GM18505 (cell line): ENCODE results near the gene HAGH.

Experiments used
- ATAC-seq: cut with Tn5 transposase; IDR thresholded peaks from one replicate; pipeline ENCODE4 v1.9.1; 2021; ENCODE audit not compliant: unreplicated experiment
- POLR2A ChIP-seq: IDR thresholded peaks from 4 replicates; pipeline ENCODE4 v1.6.1; 2011; ENCODE audit warnings: borderline replicate concordance; ENCODE audit not compliant: insufficient read depth, insufficient read length; ENCODE audit errors: extremely low read depth

Gene HAGH

DNA sequence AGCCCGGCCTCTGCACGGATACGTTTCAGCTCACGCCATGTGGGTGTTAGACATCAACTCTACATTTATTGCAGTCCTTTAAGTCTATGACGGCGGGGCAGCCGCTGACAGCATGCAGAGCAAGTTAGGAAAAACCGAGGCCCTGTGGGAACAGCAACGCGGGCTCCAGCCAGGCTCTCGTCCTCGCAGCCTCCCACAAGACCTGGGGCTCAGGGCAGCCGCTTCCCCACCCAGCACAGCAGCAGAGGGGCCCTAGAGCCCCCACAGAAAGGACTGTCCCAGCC is 50.0 kb downstream of the HAGH start:
- no peak for ATAC-seq
- no peak for TF ChIP-seq POLR2A

GRCh38 chr16:1775846-1776671 is 50.6 kb downstream of the HAGH start:
- ATAC-seq, result no peak
- no peak for TF ChIP-seq POLR2A

- ATAC-seq, result no peak
- TF ChIP-seq POLR2A, result no peak
These were observed 51.4 kb downstream of the HAGH start for GRCh38 chr16:1775006-1775845.

- no peak for TF ChIP-seq POLR2A
- no peak for ATAC-seq
These were observed 52.2 kb downstream of the HAGH start for GRCh38 chr16:1774448-1774780.

DNA sequence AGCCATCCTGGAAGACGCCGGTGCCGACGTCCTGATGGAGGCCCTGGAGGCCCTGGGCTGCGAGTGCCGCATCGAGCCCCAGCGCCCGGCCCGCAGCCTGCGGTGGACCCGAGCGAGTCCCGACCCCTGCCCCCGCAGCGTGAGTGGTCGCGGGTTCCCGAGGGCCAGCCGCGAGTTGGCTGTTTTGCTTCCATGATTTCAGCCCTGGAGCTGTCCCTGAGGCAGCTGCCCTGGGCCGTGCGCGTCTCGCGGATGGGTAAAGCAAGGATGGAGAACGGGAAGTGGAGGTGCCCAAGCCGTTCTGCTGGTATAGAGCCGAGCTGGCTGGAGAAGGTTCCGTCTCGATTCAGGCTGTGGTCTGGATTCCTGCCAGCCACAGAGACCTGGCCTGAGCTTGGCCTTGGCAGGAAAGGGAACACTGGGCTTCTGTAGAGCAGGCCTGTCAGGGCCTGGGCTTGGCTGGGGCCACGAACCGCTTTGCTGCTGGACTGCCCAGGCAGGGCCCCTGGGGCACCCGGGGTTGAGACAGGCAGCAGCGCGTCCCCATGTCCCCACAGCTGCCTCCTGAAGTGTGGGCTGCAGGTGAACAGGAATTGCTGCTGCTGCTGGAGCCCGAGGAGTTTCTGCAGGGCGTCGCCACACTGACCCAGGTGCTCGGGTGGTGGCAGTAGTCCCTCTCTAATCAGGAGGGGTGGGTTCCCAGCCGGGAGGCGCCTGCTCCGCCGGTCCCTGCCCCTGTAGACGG is 52.8 kb downstream of the HAGH start:
- TF ChIP-seq POLR2A, result no peak
- ATAC-seq, result no peak

DNA sequence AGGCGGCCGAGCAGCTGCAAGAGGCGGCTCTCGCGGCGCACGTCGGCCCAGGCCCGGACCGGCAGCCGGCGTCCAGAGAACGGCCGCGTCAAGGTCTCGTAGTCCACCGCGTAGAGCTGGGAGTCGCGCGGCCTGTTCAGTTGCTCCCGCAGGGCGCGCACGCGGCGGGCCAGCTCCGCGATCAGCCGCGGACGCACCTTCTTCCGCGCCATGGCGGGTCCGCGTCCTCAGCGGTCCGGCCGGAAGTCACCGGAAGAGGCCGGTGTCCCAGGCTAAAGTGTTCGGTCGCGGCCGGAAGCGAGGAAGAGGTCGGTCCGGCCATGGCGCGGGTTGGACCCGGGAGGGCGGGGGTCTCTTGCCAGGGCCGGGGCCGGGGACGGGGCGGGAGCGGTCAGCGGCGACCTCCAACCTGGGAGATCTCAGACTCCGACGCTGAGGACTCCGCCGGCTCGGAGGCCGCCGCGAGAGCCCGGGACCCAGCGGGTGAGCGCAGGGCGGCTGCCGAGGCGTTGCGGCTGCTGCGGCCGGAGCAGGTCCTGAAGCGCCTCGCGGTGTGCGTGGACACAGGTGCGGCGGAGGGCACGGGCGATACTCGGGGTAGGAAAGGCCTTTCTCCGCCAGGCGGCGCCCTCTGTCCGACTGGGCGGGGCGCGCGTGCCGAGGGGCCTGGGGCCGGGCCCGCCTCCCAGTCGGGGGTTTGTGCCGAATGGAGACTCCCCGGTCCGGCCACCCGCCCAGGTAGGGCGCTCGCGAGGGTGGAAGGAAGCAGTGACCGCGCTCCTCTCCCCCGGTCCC is 53.5 kb downstream of the HAGH start, which contains the start of gene MRPS34:
Gene MRPS34 (minus strand): TSS at position 227 of the 795 bp plus-strand sequence. CDS start 15 bp downstream, at position 212.
- TF ChIP-seq POLR2A, result peak; percentile 88
- peak; percentile 40 for ATAC-seq

DNA sequence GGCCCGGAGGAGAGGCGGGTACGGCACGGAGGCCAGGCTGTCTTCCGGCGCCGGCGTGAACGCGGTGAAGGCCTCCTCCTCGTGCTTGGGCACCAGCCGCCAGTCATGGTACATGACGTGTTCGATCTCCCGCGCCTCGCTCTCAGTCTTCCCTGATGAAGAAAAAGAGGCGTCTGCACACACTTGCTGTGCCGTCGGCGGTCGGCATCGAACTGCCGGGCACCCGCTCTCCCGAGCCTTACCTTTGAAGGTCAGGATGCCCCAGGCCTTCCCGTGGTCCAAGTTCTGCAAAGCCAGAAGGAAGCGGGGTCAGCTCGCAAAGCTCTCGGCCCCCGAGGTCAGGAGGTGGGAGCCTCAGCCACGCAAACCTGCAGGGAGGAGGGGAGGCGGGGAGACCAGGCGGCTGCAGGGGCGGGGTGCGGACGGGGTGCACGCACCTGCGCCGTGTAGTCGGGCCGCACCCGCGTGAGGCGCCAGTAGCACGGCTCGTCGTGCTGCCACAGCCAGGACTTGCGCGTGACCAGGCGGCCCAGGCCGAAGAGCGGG is 54.2 kb downstream of the HAGH start, which contains the start of gene EME2:
Gene EME2 (plus strand): TSS at position 449 of the 546 bp plus-strand sequence. CDS start 418 bp downstream, outside the sequence.
- peak; percentile 5 for ATAC-seq
- no peak for TF ChIP-seq POLR2A

- no peak for ATAC-seq
- TF ChIP-seq POLR2A, result no peak
These were observed 54.7 kb downstream of the HAGH start for GRCh38 chr16:1771864-1772361.

DNA sequence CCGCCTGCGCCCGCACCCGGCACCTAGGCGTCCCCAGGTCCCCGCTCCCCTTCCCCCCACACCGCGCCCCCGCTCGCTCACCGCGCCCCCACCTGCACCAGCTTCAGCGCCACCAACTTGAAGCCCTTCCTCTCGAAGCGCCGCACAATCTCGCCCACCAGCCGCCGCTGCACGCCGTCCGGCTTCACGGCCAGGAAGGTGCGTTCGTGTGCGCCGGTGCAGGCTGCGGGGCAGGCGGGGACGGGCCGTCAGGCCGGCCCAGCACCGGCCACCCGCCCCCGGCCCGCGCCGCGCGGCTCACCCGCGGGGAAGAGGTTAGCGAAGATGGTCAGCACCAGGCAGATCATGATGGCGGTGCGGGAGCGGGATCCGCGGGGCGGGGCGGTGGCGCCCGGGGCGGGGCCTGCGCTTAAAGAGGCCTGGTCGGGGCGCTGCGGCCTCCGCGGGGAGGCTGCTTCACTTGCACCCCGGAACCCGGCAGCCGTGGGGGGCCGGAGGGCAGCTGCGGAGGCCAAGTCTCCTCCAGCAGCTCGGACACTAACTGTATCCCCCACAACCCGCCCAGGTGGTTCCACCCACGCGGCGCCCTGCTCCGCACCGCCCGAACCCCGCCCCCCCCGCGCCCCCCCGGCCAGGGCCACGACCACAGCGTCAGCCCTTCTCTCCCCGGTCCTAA is 55.3 kb downstream of the HAGH start, which contains the start of gene NME3:
Gene NME3 (minus strand): TSS at position 356 of the 676 bp plus-strand sequence. CDS start 9 bp downstream, at position 347.
- TF ChIP-seq POLR2A, result peak; percentile 43
- ATAC-seq, result no peak

DNA sequence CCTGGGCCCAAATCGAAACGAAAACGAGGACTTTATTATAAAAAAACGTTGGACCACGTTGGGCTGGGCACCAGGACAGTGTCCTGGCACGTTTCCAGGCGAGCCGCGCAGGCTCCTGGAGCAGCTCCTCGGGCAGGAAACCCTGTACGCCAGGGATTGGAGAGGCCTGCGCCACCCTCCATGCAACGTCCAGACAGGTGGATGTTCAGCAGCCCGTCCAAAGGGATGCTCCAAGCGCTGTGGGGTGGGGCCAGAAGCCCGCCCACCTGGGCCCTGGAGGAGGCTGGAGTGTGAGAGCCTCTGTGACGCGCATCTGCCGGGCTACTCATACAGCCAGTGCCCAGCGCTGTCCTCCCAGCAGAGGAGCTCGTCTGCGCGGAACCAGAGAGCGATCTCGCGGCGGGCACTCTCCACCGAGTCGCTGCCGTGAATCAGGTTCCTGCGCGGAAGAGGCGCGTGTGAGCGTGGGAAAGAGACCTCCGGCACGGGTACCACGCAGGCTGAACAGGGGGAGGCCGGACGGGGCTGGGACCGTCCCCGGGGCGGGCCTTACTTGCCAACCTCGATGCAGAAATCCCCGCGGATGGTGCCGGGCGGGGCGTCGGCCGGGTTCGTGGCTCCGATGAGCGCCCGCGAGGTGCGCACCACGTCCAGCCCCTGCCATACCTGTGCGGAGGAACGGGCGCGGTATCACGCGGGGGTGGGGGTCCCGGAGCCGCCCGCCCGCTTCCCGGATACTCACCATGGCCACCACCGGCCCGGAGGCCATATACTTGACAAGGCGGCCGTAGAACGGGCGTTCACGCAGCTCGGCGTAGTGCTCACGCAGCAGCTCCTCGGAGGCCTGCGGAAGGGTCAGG is 56.1 kb downstream of the HAGH start:
- no peak for ATAC-seq
- TF ChIP-seq POLR2A, result no peak

- no peak for ATAC-seq
- no peak for TF ChIP-seq POLR2A
These were observed 57.0 kb downstream of the HAGH start for GRCh38 chr16:1769402-1770300.
